Activated naive CD8-positive, alpha-beta T cell treated with anti-CD3 and anti-CD28 coated beads, Interleukin-2, amount 50 U/mL, for 24 hours (primary cell): Measurements from ENCODE around the gene SLC39A7.

Experiments
- ATAC-seq: fragments of 150-1000 bp; cut with Tn5 transposase; one replicate; pipeline ENCODE4 v1.10.0; 2021
- DNase-seq: peaks from one replicate; pipeline ENCODE4 v3.0.0; 2021
- H3K27ac Mint-ChIP-seq: one replicate; pipeline ENCODE4 v1.8.0; 2021; ENCODE audit warnings: mild to moderate bottlenecking, mixed read lengths
- H3K27me3 Mint-ChIP-seq: one replicate; pipeline ENCODE4 v1.8.0; 2021; ENCODE audit warnings: mixed read lengths
- H3K36me3 Mint-ChIP-seq: one replicate; pipeline ENCODE4 v1.8.0; 2021; ENCODE audit warnings: low read depth, mixed read lengths
- H3K4me1 Mint-ChIP-seq: one replicate; pipeline ENCODE4 v1.8.0; 2021; ENCODE audit warnings: mixed read lengths
- H3K4me3 Mint-ChIP-seq: one replicate; pipeline ENCODE4 v1.8.0; 2021; ENCODE audit warnings: mild to moderate bottlenecking, moderate library complexity, mixed read lengths
- H3K9me3 Mint-ChIP-seq: one replicate; pipeline ENCODE4 v1.8.0; 2021; ENCODE audit warnings: mixed read lengths

Gene SLC39A7

DNA sequence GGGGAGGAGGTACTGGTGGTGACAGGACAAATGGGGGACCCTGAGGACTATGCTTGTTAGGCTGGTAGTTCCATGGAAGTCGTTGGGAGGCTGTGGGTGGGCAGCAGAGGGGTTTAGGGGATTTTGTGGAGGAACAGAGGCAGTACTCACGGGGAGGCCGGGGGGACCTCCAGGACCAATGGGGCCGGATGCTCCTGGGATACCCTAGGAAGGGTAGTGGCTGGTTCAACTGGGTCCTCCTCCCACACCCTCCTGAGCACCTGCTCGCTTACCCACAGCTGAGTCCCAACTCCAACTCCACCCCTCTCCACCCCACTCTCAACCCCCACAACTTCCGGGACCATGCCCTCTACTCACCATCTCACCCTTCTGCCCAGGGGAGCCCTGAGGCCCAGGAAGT lies 34.3 kb upstream of the SLC39A7 start:
- H3K9me3 Mint-ChIP-seq: no peaks in the 10 kb centered on the region
- H3K4me1 Mint-ChIP-seq: peaks cover 6% of the 10 kb centered on the region
- no peak for ATAC-seq
- no peaks in the 10 kb centered on the region for H3K27me3 Mint-ChIP-seq
- H3K36me3 Mint-ChIP-seq: no peaks in the 10 kb centered on the region
- H3K27ac Mint-ChIP-seq: no peak overlapping the region
- DNase-seq: no peak
- no peak overlapping the region for H3K4me3 Mint-ChIP-seq

- H3K4me1 Mint-ChIP-seq: peaks cover 2% of the 10 kb centered on the region
- H3K4me3 Mint-ChIP-seq: no peak overlapping the region
- DNase-seq: no peak
Observed at GRCh38 chr6:33166811-33167210, 33.9 kb upstream of the SLC39A7 start.

DNA sequence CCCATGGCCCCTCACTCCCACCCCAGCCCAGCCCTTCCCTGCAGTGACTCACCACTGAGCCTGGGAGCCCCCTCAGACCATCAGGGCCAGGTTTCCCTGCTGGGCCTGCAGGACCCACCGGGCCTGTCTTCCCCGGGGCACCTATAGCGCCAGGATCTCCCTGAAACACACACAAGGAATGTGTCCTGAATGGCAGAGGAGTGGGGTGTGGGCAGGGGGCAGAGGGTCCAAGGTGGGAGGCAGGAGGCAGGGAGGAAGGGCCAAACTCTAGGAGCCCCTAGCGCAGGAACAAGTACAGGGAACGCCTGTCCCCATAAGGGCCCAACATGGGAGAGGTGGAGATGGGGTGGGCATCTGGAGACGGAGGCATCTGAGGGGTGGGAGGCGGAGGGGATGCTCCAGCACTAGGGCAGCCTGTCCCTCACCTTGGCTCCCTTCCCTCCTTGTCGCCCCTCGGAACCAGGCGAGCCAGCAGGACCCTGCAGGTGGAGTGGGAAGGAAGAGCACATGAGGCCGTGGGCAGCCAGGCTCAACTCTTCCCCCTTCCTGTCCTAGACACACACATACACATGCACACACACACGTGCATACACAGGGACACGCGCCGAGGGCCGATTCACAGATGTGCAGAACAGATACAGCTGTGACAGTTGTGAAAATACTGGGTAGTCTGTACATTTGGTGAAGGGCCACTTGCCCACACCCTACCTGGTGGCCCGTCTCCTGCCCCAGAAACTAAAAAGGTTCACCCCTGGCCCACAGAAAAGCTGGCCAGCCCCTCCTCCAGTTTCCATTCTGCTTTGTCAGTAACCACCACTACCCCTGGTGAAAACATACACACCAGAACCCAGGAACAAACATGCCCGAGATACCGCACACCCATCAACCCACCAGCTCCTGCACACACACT lies 33.0 kb upstream of the SLC39A7 start:
- Mint-ChIP-seq H3K27ac (no peak overlapping the region), H3K9me3 (no peaks in the 10 kb centered on the region), H3K4me3 (no peak overlapping the region), H3K36me3 (no peaks in the 10 kb centered on the region), H3K4me1 (no peaks in the 10 kb centered on the region), H3K27me3 (no peaks in the 10 kb centered on the region)
- DNase-seq (no peak), ATAC-seq (no peak)

More at GRCh38 chr6:33166811-33167210, 33.9 kb upstream of the SLC39A7 start:
- Mint-ChIP-seq H3K9me3 (no peaks in the 10 kb centered on the region), H3K27ac (no peak overlapping the region), H3K36me3 (no peaks in the 10 kb centered on the region), H3K27me3 (no peaks in the 10 kb centered on the region)
- ATAC-seq: no peak

- no peaks in the 10 kb centered on the region for H3K27me3 Mint-ChIP-seq
- DNase-seq (no peak), ATAC-seq (no peak)
- no peaks in the 10 kb centered on the region for H3K36me3 Mint-ChIP-seq
- no peaks in the 10 kb centered on the region for H3K4me1 Mint-ChIP-seq
- no peak overlapping the region for H3K27ac Mint-ChIP-seq
- H3K9me3 Mint-ChIP-seq: no peaks in the 10 kb centered on the region
- H3K4me3 Mint-ChIP-seq: no peak overlapping the region
Observed at GRCh38 chr6:33168284-33168601, 32.4 kb upstream of the SLC39A7 start.

- no peaks in the 10 kb centered on the region for H3K36me3 Mint-ChIP-seq
- no peaks in the 10 kb centered on the region for H3K4me1 Mint-ChIP-seq
- no peaks in the 10 kb centered on the region for H3K9me3 Mint-ChIP-seq
- DNase-seq: no peak
- no peak for ATAC-seq
- no peak overlapping the region for H3K27ac Mint-ChIP-seq
- H3K4me3 Mint-ChIP-seq: no peak overlapping the region
- no peaks in the 10 kb centered on the region for H3K27me3 Mint-ChIP-seq
Observed at GRCh38 chr6:33168639-33169038, 32.0 kb upstream of the SLC39A7 start.

DNA sequence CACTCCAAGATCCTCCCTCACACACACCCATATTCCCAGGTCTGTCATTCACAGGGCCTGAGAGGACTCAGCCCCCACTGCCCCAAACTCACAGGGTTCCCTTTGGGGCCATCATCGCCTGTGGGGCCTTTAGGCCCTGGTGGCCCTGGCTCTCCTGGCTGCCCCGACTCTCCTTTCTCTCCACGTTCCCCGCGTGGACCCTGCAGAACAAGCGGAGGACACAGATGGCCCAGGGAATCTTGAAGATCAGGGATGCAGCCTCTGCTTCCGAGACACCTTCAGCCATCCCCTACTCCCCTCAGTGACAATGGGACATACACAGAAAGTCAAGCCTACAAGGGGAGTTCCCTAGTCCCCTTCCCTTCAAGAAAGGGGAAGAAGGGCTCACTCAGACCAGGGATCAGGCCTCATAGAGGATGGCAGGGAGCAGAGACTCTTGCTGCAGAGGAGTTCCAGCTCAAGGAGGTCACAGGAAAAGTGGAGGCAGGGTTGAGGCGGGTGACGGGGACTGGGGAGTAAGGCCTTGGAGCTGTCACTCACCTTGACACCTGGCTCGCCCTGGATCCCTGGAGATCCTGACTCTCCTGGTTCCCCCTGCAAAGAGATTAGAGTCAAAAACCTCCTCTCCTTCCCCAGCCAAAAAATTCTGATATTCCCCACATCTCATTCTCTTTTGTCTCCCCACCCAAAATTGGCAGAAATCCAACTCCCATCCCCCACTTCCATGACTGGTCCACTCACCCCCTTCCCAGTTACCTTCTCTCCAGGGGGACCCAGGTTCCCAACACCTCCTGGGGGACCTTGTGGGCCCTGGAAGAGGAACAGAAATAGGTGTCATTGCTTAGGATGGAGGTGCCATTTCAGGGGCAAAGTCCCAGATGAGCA lies 31.1 kb upstream of the SLC39A7 start:
- Mint-ChIP-seq H3K4me1 (no peaks in the 10 kb centered on the region), H3K4me3 (no peak overlapping the region), H3K36me3 (no peaks in the 10 kb centered on the region), H3K27ac (no peak overlapping the region), H3K27me3 (no peaks in the 10 kb centered on the region), H3K9me3 (no peaks in the 10 kb centered on the region)
- DNase-seq (no peak), ATAC-seq (no peak)

DNA sequence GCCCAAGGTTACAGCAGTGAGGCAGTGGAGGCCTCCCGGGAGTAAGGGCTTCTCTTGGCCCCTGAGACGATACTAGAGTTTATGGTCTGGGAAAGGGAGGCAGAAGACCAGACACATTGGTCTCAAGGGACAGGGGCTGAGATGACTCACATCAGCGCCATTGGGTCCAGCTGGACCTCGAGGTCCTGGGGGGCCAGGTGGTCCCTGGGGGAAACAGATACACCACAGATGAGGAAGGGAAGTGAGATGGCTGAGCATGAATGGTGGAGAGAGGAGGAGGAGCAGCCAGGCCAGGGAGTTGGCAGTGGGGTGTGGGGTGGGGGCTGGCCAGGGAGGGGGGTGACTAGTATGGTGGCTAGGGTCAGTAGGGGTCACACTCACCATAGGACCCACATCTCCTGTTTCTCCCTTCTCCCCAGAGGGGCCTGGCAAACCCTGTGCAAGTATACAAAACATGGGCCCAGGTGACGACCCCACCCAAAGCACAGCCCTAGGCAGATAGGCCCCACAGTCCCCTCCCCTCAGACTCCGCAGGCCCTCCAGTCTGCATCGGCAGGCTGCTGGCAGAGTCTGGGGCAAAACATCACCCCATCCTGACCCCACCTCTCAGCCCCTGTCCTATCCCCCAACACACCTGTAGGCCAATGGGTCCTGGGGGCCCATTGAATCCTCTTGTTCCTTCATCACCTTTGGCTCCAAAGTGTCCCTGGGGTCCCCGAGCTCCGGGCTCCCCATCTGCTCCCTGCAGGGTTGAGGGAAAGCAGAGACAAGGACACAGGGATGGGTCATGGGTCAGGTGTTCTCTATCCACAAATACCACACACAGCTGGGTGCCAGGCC lies 30.3 kb upstream of the SLC39A7 start:
- ATAC-seq (no peak), DNase-seq (no peak)
- no peaks in the 10 kb centered on the region for H3K27me3 Mint-ChIP-seq
- H3K4me3 Mint-ChIP-seq: no peak overlapping the region
- H3K4me1 Mint-ChIP-seq: no peaks in the 10 kb centered on the region
- no peaks in the 10 kb centered on the region for H3K36me3 Mint-ChIP-seq
- H3K27ac Mint-ChIP-seq: no peak overlapping the region
- H3K9me3 Mint-ChIP-seq: no peaks in the 10 kb centered on the region

DNA sequence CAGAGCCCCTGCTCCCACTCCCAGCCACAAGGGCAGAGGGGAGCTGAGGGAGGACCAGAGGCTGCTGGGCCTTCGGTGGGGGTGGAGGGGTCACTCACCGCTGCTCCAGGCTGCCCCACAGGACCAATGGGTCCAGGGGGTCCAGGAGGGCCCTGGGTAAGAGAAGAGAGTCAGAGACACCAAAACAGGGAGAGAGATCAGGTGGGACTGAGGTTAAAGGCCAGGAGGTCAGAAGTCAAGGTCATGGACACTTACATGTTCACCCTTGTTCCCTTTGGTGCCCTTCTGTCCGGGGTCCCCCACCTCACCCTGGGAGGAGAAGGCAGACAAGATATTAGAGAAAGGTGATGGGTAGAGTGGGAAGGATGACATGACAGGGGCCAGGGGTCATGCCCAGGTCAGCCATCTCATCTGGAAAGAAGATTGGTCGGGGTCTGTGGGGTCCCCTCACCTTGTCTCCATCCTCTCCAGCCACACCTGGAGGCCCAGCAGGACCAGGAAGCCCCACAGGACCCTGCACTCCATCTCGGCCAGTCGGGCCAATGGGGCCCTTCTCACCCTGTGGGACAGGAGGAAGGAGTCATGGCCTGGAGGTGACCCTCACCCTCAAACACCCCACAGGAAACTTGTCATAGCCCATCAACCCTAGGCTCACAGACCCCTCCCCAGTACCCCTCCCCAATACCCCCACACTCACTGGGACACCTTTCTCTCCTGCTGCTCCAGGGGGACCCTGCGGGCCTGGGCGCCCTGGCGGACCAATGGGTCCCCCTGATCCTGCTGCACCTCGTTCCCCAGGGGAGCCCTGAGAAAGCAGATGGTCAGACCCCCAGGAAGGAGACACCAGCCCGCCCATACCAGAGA lies 29.4 kb upstream of the SLC39A7 start:
- Mint-ChIP-seq H3K27me3 (no peaks in the 10 kb centered on the region), H3K27ac (no peak overlapping the region), H3K9me3 (no peaks in the 10 kb centered on the region), H3K4me1 (no peaks in the 10 kb centered on the region), H3K4me3 (no peak overlapping the region), H3K36me3 (no peaks in the 10 kb centered on the region)
- no peak for DNase-seq
- no peak for ATAC-seq

GRCh38 chr6:33171880-33172687 lies 28.6 kb upstream of the SLC39A7 start:
- ATAC-seq (no peak), DNase-seq (no peak)
- H3K4me3 Mint-ChIP-seq: no peak overlapping the region
- H3K27me3 Mint-ChIP-seq: no peaks in the 10 kb centered on the region
- no peaks in the 10 kb centered on the region for H3K36me3 Mint-ChIP-seq
- no peak overlapping the region for H3K27ac Mint-ChIP-seq
- H3K9me3 Mint-ChIP-seq: no peaks in the 10 kb centered on the region
- no peaks in the 10 kb centered on the region for H3K4me1 Mint-ChIP-seq

GRCh38 chr6:33172688-33173534 lies 27.8 kb upstream of the SLC39A7 start:
- no peak overlapping the region for H3K27ac Mint-ChIP-seq
- H3K27me3 Mint-ChIP-seq: no peaks in the 10 kb centered on the region
- H3K36me3 Mint-ChIP-seq: no peaks in the 10 kb centered on the region
- H3K4me3 Mint-ChIP-seq: no peak overlapping the region
- no peaks in the 10 kb centered on the region for H3K9me3 Mint-ChIP-seq
- no peak for DNase-seq
- no peak for ATAC-seq
- no peaks in the 10 kb centered on the region for H3K4me1 Mint-ChIP-seq

DNA sequence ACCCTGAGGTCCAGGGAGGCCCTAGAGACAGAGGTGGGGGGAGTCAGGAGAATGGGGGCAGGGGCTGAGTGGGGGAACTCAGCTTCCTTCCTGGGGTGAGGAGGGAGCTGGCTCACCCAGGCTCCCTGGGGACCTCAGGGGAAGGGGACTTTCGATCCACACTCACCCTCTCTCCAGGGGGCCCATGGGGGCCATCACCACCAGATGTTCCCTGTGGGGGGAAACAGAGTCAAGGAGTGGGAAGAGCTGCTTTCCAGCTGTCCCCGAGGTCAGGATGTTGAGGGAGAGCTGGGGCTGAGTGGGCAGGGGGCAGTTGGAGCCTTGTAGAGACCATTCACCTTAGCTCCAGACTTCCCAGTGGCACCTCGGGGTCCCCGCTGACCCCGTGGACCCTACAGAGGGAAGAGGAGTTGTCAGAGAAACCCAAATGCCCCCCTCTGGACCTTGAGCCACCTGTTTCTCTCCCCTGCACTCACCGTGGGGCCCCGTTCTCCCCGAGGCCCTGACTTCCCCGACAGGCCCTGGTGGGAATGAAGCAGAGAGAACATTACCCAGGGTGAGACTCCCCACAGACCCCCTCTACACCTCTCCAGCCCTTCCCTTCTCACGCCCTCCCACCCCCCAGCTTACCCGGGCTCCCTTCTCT lies 27.0 kb upstream of the SLC39A7 start:
- ATAC-seq (no peak), DNase-seq (no peak)
- no peak overlapping the region for H3K27ac Mint-ChIP-seq
- H3K9me3 Mint-ChIP-seq: no peaks in the 10 kb centered on the region
- no peaks in the 10 kb centered on the region for H3K4me1 Mint-ChIP-seq
- H3K36me3 Mint-ChIP-seq: no peaks in the 10 kb centered on the region
- H3K4me3 Mint-ChIP-seq: no peak overlapping the region
- no peaks in the 10 kb centered on the region for H3K27me3 Mint-ChIP-seq

GRCh38 chr6:33174784-33175183 lies 25.9 kb upstream of the SLC39A7 start:
- no peak overlapping the region for H3K4me3 Mint-ChIP-seq
- no peaks in the 10 kb centered on the region for H3K27me3 Mint-ChIP-seq
- no peak for DNase-seq
- no peaks in the 10 kb centered on the region for H3K4me1 Mint-ChIP-seq
- no peaks in the 10 kb centered on the region for H3K9me3 Mint-ChIP-seq
- H3K27ac Mint-ChIP-seq: no peak overlapping the region
- no peak for ATAC-seq
- H3K36me3 Mint-ChIP-seq: no peaks in the 10 kb centered on the region
